DND-41 (cell line): ENCODE measurements around the gene ANKRD13B.

Experiments used
- ATAC-seq: fragments of 200-7000 bp; cut with Tn5 transposase; 3 replicates; pipeline ENCODE4 v1.9.1; 2021; ENCODE audit warnings: low read depth; ENCODE audit not compliant: insufficient read depth
- DNase-seq: peaks from one replicate; pipeline ENCODE4 v3.0.0-alpha.2; 2020
- H2AFZ ChIP-seq: 2 replicates; pipeline ENCODE4 v1.6.0; 2012; ENCODE audit warnings: low read depth, low read length
- H3K27ac ChIP-seq: 2 replicates; pipeline ENCODE4 v1.5.1; 2012; ENCODE audit warnings: low read length, inconsistent platforms
- H3K27me3 ChIP-seq: fragments of 200-600 bp; sonication (generic); 2 replicates; pipeline ENCODE4 v1.6.0; 2012; ENCODE audit warnings: low read length, mild to moderate bottlenecking, inconsistent platforms; ENCODE audit not compliant: insufficient read depth, poor library complexity
- H3K36me3 ChIP-seq: 2 replicates; pipeline ENCODE4 v1.5.1; 2012; ENCODE audit warnings: low read length, inconsistent platforms; ENCODE audit not compliant: insufficient read depth
- H3K4me1 ChIP-seq: 2 replicates; pipeline ENCODE4 v1.5.1; 2012; ENCODE audit warnings: mild to moderate bottlenecking, low read length; ENCODE audit not compliant: insufficient read depth
- H3K4me2 ChIP-seq: 2 replicates; pipeline ENCODE4 v1.6.0; 2012; ENCODE audit warnings: mild to moderate bottlenecking, moderate library complexity, low read length, inconsistent platforms; ENCODE audit not compliant: insufficient read depth
- H3K4me3 ChIP-seq, 2 experiments: fragments of 200-600 bp in 1 of 2; shearing (Covaris generic) in 1 of 2; 2 replicates each; pipeline ENCODE4 v1.5.1; 2012 to 2016; ENCODE audit warnings: inconsistent platforms in 2 of 2, low read length in 2 of 2, mild to moderate bottlenecking in 2 of 2, low read depth in 1 of 2, moderate library complexity in 1 of 2
- H3K79me2 ChIP-seq: 2 replicates; pipeline ENCODE4 v1.6.0; 2012; ENCODE audit warnings: low read length, inconsistent platforms; ENCODE audit not compliant: insufficient read depth
- H3K9ac ChIP-seq: 2 replicates; pipeline ENCODE4 v1.6.0; 2012; ENCODE audit warnings: low read depth, mild to moderate bottlenecking, inconsistent platforms, low read length, moderate library complexity
- H3K9me3 ChIP-seq: 2 replicates; pipeline ENCODE4 v1.5.1; 2012; ENCODE audit warnings: low read length, moderate library complexity, mild to moderate bottlenecking, inconsistent platforms; ENCODE audit not compliant: insufficient read depth, severe bottlenecking
- H4K20me1 ChIP-seq: 2 replicates; pipeline ENCODE4 v1.6.0; 2012; ENCODE audit warnings: low read length; ENCODE audit not compliant: insufficient read depth
- EZH2 ChIP-seq: IDR thresholded peaks from 3 replicates; pipeline ENCODE4 v1.6.1; 2012; ENCODE audit warnings: borderline replicate concordance, low read depth, mild to moderate bottlenecking, moderate library complexity, low read length, inconsistent platforms; ENCODE audit not compliant: severe bottlenecking
- TF ChIP-seq, protein P1 (sequence below): IDR thresholded peaks from 2 replicates; pipeline ENCODE4 v1.5.1; 2012; ENCODE audit warnings: borderline replicate concordance, low read length, moderate library complexity, mild to moderate bottlenecking; ENCODE audit not compliant: poor library complexity, severe bottlenecking; ENCODE audit errors: extremely low read depth

ANKRD13B gene

DNA sequence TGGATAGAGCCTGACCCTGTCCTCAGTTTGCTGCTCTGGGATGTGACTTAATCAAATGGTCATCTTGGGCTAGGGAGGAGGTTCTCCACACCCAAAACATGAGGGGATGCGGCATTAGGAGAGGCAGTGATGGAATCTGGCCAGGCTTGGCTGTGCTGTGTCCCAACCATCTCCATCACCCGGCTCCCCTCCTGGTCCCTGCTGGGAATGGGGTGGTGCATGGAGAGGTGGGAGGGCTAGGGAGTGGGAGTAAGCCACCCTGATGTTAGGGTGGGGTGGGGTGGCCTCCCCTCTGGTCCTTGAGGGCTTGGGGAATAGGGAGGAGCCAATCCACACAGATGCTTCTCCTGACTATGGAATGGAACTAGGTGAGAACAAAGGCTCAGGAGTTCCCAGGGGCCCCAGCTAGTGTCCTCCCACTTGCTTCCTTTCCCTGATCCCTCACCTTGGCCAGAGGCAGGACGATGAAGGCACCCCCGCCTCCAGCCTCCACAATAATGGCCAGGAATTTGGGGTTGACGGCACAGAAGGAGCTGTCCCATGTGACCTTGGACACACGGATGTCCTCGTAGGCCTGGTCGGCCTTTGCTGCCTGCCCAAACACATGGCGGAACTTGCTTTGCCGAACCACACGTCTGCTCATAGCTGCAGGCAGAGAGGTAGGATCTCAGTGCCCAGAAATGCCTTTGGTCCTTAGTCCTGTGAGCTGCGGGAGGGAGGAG is 28.0 kb downstream of the ANKRD13B start:
- Histone ChIP-seq H2AFZ (no peak overlapping the region), H3K4me2 (no peak overlapping the region), H3K4me3 (no peak overlapping the region), H3K9me3 (no peaks in the 10 kb centered on the region), H3K9ac (no peak overlapping the region), H4K20me1 (peaks cover 25% of the 10 kb centered on the region), H3K36me3 (0 out of 2 replicates have a peak, but pooled peaks cover 3% of the 10 kb centered on the region), H3K4me1 (peaks cover 43% of the 10 kb centered on the region), H3K27me3 (peaks cover 19% of the 10 kb centered on the region), H3K27ac (no peak overlapping the region), H3K79me2 (no peaks in the 10 kb centered on the region)
- TF ChIP-seq, protein P1, sequence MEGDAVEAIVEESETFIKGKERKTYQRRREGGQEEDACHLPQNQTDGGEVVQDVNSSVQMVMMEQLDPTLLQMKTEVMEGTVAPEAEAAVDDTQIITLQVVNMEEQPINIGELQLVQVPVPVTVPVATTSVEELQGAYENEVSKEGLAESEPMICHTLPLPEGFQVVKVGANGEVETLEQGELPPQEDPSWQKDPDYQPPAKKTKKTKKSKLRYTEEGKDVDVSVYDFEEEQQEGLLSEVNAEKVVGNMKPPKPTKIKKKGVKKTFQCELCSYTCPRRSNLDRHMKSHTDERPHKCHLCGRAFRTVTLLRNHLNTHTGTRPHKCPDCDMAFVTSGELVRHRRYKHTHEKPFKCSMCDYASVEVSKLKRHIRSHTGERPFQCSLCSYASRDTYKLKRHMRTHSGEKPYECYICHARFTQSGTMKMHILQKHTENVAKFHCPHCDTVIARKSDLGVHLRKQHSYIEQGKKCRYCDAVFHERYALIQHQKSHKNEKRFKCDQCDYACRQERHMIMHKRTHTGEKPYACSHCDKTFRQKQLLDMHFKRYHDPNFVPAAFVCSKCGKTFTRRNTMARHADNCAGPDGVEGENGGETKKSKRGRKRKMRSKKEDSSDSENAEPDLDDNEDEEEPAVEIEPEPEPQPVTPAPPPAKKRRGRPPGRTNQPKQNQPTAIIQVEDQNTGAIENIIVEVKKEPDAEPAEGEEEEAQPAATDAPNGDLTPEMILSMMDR, result no peak
- no peak for TF ChIP-seq EZH2
- ATAC-seq (no peak), DNase-seq (no peak)

DNA sequence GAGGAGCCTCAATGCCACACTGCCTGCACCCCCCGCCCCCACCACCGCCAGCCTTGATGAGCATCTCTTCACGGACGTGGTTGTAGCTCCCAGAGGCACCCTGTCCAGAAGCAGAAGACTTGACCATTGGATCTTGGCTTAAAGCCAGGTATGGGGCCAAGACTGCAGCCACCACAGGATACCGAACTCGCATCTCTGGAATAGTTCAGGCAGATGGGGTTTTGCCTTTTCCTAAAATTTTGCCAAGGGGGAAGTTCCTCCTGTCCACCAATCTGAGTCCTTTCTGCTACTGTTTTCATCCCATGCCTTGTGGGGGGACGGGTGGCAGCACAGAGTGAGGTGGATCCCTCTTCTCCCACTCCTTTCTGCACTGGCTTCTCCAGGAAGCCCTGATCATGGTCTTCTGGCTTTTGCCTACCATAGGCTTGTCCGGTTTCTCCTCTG is 28.8 kb downstream of the ANKRD13B start:
- Histone ChIP-seq H3K27me3 (peaks cover 11% of the 10 kb centered on the region), H4K20me1 (peaks cover 17% of the 10 kb centered on the region), H3K4me3 (peak overlapping the region in 1 of 2 experiments; percentile 58; a peak in 1 of 4 replicates), H3K9me3 (no peaks in the 10 kb centered on the region), H3K9ac (peak overlapping the region; percentile 54), H3K79me2 (no peaks in the 10 kb centered on the region), H2AFZ (no peak overlapping the region), H3K27ac (no peak overlapping the region), H3K4me2 (peak overlapping the region; percentile 85), H3K4me1 (peaks cover 35% of the 10 kb centered on the region), H3K36me3 (0 out of 2 replicates have a peak, but pooled peaks cover 3% of the 10 kb centered on the region)
- DNase-seq (no peak), ATAC-seq (no peak)
- TF ChIP-seq, protein P1, result no peak
- no peak for TF ChIP-seq EZH2

DNA sequence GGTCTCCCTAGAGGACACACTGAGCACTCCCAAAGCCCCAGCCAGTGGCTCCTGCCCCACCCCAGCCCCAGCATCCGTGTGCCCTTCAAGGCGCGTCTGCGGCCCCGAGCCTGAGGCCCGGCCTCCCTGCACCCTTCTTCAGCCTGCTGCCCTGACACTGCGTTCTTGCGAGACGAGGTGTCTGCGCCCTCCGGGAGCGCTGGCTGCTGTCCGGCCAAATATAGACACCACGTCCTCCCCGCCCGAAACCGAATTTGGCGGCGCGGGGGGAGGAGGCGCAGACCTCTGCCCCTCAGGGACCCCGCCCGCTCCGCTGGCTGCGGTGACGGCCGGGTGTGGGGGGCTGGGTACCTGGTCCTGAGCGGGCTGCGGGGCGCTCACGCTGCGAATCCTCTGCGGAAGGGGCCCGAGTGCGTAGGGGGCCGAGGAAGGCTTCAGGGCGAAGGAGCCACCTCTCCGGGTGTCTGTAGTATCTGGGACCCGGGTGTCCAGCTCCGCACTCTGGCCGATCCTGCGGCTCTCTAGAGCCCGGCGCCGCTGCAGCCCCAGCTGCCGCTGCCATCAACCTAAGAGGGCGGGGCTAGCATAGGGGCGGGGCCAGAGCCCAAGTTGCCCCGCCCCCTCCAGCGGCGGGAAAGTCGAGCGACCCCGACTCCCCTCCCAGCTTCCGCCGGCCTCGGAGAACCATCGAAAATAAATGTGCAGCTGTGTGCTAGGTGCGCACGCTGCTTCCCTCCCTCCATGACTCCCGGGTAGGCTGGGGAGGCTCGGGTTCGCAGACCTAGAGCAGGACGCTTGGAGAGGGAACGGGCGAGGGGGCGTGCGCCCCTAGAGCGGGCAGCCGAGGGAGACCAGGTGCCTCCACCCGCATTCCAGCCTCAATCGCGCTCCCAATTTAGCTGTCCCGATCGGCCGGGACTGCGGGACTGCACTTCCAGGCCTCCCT is 29.7 kb downstream of the ANKRD13B start, which contains the start of gene CORO6:
Gene CORO6 (minus strand): TSS at position 576 of the 946 bp plus-strand sequence. CDS start 1,491 bp downstream, outside the sequence.
- 0 out of 2 replicates have a peak within 1 kb of the TSS, but pooled peaks have one; percentile 12 for H3K27ac ChIP-seq
- TF ChIP-seq EZH2, result no peak
- TF ChIP-seq, protein P1, result no peak
- H4K20me1 ChIP-seq, result peaks cover 15% of the 10 kb centered on the region
- peak within 1 kb of the TSS; percentile 54 for H3K9ac ChIP-seq
- H3K36me3 ChIP-seq, result 0 out of 2 replicates have a peak, but pooled peaks cover 3% of the 10 kb centered on the region
- peak; percentile 84 for DNase-seq
- peaks cover 10% of the 10 kb centered on the region for H3K27me3 ChIP-seq
- peak within 1 kb of the TSS; percentile 21 to 58; a peak in 3 of 4 replicates for H3K4me3 ChIP-seq
- H3K4me1 ChIP-seq, result peaks cover 27% of the 10 kb centered on the region
- no peaks in the 10 kb centered on the region for H3K79me2 ChIP-seq
- H3K9me3 ChIP-seq, result no peaks in the 10 kb centered on the region
- peak within 1 kb of the TSS; percentile 85 for H3K4me2 ChIP-seq
- peak within 1 kb of the TSS; percentile 73 for H2AFZ ChIP-seq
- peak; percentile 64 for ATAC-seq
